Measurements from ENCODE around the gene AMPD2. TPM values are rescaled to one million over a fixed set of nuclear protein-coding genes. Genes with fewer than 3 reads are reported as not detected.

AMPD2 gene
- total RNA-seq, 1 experiment from 2014 or later, result 79.8 TPM

GRCh38 chr1:109622137-109622892, 2.7 kb downstream of the AMPD2 start (continued):
- TF ChIP-seq ZNF532 (CRISPR knock-in tag; IDR thresholded peaks at IDR 0.05; ENCODE audit: borderline replicate concordance) (no peak), ZNF416 (CRISPR knock-in tag; IDR thresholded peaks at IDR 0.05) (no peak)

DNA sequence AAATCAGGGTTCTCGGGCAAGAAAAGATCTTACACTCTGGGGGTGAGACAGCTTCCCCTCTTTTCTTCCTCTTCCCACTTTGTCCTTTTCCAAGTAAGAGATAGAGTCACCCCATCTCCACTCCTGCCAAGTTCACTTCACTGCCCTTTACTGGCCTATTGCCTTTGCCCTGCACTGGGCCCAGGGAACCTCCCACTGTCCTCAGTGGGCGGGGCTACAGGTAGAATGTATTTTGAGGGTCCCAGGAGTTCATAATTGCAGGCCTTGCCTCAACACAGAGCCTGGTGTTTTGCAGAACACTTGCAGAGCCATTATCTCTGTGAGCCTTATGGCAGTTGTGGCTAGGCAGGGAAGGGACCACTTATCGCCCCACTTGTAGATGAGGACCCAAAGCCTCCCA, 3.3 kb downstream of the AMPD2 start:
- Mint-ChIP-seq H3K27me3 (ENCODE audit: low read depth) (no peaks in the 10 kb centered on the region), H3K9me3 (no peaks in the 10 kb centered on the region), H3K27ac (peak overlapping the region; percentile 27; the same call in 1 of the 2 replicates), H3K4me1 (peaks cover 34% of the 10 kb centered on the region), H3K36me3 (peaks cover 6% of the 10 kb centered on the region), H3K4me3 (no peak overlapping the region)
- ChIA-PET CTCF (interaction anchor here (1.4 to 4.7 kb wide), 2 partner anchors 17 to 90 kb away, joined by 3 to 31 read pairs; no protein-coding TSS in a partner anchor), POLR2A (no interaction called here)
- TF ChIP-seq, protein P1, sequence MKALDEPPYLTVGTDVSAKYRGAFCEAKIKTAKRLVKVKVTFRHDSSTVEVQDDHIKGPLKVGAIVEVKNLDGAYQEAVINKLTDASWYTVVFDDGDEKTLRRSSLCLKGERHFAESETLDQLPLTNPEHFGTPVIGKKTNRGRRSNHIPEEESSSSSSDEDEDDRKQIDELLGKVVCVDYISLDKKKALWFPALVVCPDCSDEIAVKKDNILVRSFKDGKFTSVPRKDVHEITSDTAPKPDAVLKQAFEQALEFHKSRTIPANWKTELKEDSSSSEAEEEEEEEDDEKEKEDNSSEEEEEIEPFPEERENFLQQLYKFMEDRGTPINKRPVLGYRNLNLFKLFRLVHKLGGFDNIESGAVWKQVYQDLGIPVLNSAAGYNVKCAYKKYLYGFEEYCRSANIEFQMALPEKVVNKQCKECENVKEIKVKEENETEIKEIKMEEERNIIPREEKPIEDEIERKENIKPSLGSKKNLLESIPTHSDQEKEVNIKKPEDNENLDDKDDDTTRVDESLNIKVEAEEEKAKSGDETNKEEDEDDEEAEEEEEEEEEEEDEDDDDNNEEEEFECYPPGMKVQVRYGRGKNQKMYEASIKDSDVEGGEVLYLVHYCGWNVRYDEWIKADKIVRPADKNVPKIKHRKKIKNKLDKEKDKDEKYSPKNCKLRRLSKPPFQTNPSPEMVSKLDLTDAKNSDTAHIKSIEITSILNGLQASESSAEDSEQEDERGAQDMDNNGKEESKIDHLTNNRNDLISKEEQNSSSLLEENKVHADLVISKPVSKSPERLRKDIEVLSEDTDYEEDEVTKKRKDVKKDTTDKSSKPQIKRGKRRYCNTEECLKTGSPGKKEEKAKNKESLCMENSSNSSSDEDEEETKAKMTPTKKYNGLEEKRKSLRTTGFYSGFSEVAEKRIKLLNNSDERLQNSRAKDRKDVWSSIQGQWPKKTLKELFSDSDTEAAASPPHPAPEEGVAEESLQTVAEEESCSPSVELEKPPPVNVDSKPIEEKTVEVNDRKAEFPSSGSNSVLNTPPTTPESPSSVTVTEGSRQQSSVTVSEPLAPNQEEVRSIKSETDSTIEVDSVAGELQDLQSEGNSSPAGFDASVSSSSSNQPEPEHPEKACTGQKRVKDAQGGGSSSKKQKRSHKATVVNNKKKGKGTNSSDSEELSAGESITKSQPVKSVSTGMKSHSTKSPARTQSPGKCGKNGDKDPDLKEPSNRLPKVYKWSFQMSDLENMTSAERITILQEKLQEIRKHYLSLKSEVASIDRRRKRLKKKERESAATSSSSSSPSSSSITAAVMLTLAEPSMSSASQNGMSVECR (CRISPR knock-in tag; IDR thresholded peaks at IDR 0.05; ENCODE audit: borderline replicate concordance), result no peak
- TF ChIP-seq TEAD1 (CRISPR knock-in tag; IDR thresholded peaks at IDR 0.05) (no peak), TP53 (CRISPR knock-in tag; IDR thresholded peaks at IDR 0.05) (no peak), RELA (CRISPR knock-in tag; IDR thresholded peaks at IDR 0.05; ENCODE audit: borderline replicate concordance) (no peak), OVOL2 (CRISPR knock-in tag; IDR thresholded peaks at IDR 0.05; ENCODE audit: borderline replicate concordance) (no peak), ESRRA (CRISPR knock-in tag; IDR thresholded peaks at IDR 0.05; ENCODE audit: borderline replicate concordance) (no peak), ZNF532 (CRISPR knock-in tag; IDR thresholded peaks at IDR 0.05; ENCODE audit: borderline replicate concordance) (no peak)
- TF ChIP-seq, protein P2, sequence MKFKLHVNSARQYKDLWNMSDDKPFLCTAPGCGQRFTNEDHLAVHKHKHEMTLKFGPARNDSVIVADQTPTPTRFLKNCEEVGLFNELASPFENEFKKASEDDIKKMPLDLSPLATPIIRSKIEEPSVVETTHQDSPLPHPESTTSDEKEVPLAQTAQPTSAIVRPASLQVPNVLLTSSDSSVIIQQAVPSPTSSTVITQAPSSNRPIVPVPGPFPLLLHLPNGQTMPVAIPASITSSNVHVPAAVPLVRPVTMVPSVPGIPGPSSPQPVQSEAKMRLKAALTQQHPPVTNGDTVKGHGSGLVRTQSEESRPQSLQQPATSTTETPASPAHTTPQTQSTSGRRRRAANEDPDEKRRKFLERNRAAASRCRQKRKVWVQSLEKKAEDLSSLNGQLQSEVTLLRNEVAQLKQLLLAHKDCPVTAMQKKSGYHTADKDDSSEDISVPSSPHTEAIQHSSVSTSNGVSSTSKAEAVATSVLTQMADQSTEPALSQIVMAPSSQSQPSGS (CRISPR knock-in tag; IDR thresholded peaks at IDR 0.05; ENCODE audit: borderline replicate concordance, low read depth), result no peak
- TF ChIP-seq, protein P3, sequence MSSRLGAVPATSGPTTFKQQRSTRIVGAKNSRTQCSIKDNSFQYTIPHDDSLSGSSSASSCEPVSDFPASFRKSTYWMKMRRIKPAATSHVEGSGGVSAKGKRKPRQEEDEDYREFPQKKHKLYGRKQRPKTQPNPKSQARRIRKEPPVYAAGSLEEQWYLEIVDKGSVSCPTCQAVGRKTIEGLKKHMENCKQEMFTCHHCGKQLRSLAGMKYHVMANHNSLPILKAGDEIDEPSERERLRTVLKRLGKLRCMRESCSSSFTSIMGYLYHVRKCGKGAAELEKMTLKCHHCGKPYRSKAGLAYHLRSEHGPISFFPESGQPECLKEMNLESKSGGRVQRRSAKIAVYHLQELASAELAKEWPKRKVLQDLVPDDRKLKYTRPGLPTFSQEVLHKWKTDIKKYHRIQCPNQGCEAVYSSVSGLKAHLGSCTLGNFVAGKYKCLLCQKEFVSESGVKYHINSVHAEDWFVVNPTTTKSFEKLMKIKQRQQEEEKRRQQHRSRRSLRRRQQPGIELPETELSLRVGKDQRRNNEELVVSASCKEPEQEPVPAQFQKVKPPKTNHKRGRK (CRISPR knock-in tag; IDR thresholded peaks at IDR 0.05; ENCODE audit: borderline replicate concordance), result no peak
- ATAC-seq (no peak), DNase-seq (ENCODE audit: low spot score) (no peak)
